ENCODE results near the gene DRAM1. TPM values are rescaled to one million over a fixed set of nuclear protein-coding genes. Genes with fewer than 3 reads are reported as not detected.

DRAM1 gene
- total and polyA plus RNA-seq, 10 of the 15 experiments (the other 5 are each of a cell fraction or from before 2014, with no cell fraction given) = 22.4 to 91.5 (median 41.4) TPM

DNA sequence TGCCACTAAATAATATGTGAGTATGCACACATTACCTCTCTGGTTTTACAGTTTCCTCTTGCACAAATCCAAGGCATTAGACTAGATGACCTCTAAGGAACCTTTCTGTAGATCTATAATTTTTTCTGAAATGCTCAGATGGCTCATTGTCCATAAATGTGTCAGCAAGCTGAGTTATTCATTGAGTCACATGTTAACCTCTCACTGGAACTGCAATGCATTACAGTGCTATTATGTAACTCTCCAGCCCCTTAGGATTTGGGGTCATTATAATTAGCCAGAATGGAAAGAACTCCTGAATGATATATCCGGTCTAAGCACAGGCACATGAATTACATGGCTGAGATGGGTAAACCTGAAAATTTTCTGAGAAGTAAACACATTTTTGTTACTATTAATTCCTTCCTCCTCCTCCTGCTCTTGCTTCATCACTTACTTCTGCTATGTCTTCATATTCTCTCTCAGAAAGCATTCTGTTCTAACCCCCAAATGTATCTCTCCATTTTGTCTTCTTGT lies 20.3 kb upstream of the DRAM1 start (continued):
- TF ChIP-seq, protein P1, sequence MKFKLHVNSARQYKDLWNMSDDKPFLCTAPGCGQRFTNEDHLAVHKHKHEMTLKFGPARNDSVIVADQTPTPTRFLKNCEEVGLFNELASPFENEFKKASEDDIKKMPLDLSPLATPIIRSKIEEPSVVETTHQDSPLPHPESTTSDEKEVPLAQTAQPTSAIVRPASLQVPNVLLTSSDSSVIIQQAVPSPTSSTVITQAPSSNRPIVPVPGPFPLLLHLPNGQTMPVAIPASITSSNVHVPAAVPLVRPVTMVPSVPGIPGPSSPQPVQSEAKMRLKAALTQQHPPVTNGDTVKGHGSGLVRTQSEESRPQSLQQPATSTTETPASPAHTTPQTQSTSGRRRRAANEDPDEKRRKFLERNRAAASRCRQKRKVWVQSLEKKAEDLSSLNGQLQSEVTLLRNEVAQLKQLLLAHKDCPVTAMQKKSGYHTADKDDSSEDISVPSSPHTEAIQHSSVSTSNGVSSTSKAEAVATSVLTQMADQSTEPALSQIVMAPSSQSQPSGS (IDR thresholded peaks at IDR 0.05; ENCODE audit: low read length) = peak; percentile 81
- TF ChIP-seq MTA2 (IDR thresholded peaks at IDR 0.05; ENCODE audit: low read depth) (peak; percentile 73), CREM (IDR thresholded peaks at IDR 0.05; ENCODE audit: low read depth) (0 out of 2 replicates have a peak, but pooled peaks have one; percentile 38), IRF4 (IDR thresholded peaks at IDR 0.05; ENCODE audit: low read depth, low read length) (peak; percentile 57; the same call in 1 of the 2 replicates), IKZF2 (IDR thresholded peaks at IDR 0.05) (peak; percentile 70 to 72; a peak in 3 of 4 replicates), GABPA (IDR thresholded peaks at IDR 0.05; ENCODE audit: low read depth) (0 out of 2 replicates have a peak, but pooled peaks have one; percentile 30), RAD51 (IDR thresholded peaks at IDR 0.05) (0 out of 2 replicates have a peak, but pooled peaks have one; percentile 28), JUNB (IDR thresholded peaks at IDR 0.05) (peak; percentile 89), IKZF1 (conservative IDR thresholded peaks at IDR 0.05) (peak; percentile 75), ASH2L (IDR thresholded peaks at IDR 0.05; ENCODE audit: borderline replicate concordance, low read depth) (no peak), CREB1 (IDR thresholded peaks at IDR 0.05; ENCODE audit: low read depth) (0 out of 2 replicates have a peak, but pooled peaks have one; percentile 15), MTA3 (IDR thresholded peaks at IDR 0.05; ENCODE audit: borderline replicate concordance, low read length) (peak; percentile 75; the same call in 1 of the 2 replicates), ETV6 (conservative IDR thresholded peaks at IDR 0.05 in 1 of 2, IDR thresholded peaks at IDR 0.05 in 1 of 2; ENCODE audit: borderline replicate concordance in 1 of 2, low read depth in 1 of 2) (peak in 1 of 2 experiments; percentile 53; a peak in 1 of 4 replicates), JUND (IDR thresholded peaks at IDR 0.05; ENCODE audit: low read depth, low read length) (no peak), CBX5 (IDR thresholded peaks at IDR 0.05; ENCODE audit: low read depth) (no peak), HDGF (IDR thresholded peaks at IDR 0.05) (no peak), SMC3 (IDR thresholded peaks at IDR 0.05; ENCODE audit: borderline replicate concordance, low read length) (no peak), FOXM1 (IDR thresholded peaks at IDR 0.05; ENCODE audit: low read depth, low read length) (peak; percentile 88; the same call in 1 of the 2 replicates), YBX1 (IDR thresholded peaks at IDR 0.05) (no peak)
- TF ChIP-seq, protein P2, sequence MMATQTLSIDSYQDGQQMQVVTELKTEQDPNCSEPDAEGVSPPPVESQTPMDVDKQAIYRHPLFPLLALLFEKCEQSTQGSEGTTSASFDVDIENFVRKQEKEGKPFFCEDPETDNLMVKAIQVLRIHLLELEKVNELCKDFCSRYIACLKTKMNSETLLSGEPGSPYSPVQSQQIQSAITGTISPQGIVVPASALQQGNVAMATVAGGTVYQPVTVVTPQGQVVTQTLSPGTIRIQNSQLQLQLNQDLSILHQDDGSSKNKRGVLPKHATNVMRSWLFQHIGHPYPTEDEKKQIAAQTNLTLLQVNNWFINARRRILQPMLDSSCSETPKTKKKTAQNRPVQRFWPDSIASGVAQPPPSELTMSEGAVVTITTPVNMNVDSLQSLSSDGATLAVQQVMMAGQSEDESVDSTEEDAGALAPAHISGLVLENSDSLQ (IDR thresholded peaks at IDR 0.05) = no peak
- TF ChIP-seq, protein P3, sequence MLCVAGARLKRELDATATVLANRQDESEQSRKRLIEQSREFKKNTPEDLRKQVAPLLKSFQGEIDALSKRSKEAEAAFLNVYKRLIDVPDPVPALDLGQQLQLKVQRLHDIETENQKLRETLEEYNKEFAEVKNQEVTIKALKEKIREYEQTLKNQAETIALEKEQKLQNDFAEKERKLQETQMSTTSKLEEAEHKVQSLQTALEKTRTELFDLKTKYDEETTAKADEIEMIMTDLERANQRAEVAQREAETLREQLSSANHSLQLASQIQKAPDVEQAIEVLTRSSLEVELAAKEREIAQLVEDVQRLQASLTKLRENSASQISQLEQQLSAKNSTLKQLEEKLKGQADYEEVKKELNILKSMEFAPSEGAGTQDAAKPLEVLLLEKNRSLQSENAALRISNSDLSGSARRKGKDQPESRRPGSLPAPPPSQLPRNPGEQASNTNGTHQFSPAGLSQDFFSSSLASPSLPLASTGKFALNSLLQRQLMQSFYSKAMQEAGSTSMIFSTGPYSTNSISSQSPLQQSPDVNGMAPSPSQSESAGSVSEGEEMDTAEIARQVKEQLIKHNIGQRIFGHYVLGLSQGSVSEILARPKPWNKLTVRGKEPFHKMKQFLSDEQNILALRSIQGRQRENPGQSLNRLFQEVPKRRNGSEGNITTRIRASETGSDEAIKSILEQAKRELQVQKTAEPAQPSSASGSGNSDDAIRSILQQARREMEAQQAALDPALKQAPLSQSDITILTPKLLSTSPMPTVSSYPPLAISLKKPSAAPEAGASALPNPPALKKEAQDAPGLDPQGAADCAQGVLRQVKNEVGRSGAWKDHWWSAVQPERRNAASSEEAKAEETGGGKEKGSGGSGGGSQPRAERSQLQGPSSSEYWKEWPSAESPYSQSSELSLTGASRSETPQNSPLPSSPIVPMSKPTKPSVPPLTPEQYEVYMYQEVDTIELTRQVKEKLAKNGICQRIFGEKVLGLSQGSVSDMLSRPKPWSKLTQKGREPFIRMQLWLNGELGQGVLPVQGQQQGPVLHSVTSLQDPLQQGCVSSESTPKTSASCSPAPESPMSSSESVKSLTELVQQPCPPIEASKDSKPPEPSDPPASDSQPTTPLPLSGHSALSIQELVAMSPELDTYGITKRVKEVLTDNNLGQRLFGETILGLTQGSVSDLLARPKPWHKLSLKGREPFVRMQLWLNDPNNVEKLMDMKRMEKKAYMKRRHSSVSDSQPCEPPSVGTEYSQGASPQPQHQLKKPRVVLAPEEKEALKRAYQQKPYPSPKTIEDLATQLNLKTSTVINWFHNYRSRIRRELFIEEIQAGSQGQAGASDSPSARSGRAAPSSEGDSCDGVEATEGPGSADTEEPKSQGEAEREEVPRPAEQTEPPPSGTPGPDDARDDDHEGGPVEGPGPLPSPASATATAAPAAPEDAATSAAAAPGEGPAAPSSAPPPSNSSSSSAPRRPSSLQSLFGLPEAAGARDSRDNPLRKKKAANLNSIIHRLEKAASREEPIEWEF (IDR thresholded peaks at IDR 0.05; ENCODE audit: insufficient replicate concordance, low read depth, low read length) = peak; percentile 61
- TF ChIP-seq, protein P4, sequence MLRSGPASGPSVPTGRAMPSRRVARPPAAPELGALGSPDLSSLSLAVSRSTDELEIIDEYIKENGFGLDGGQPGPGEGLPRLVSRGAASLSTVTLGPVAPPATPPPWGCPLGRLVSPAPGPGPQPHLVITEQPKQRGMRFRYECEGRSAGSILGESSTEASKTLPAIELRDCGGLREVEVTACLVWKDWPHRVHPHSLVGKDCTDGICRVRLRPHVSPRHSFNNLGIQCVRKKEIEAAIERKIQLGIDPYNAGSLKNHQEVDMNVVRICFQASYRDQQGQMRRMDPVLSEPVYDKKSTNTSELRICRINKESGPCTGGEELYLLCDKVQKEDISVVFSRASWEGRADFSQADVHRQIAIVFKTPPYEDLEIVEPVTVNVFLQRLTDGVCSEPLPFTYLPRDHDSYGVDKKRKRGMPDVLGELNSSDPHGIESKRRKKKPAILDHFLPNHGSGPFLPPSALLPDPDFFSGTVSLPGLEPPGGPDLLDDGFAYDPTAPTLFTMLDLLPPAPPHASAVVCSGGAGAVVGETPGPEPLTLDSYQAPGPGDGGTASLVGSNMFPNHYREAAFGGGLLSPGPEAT (IDR thresholded peaks at IDR 0.05; ENCODE audit: low read depth) = peak; percentile 44; the same call in 1 of the 2 replicates
